GM21717 (cell line): ENCODE measurements around the gene ZBTB37.
"Not testable (repeated sequence)": the region's sequence is repeated elsewhere in the genome, so short reads cannot be mapped to it uniquely, and the experiment has no call there.

Experiments
- ATAC-seq: cut with Tn5 transposase; IDR thresholded peaks from one replicate; pipeline ENCODE4 v1.9.1; 2021; ENCODE audit warnings: mild to moderate bottlenecking, moderate library complexity; ENCODE audit not compliant: unreplicated experiment

ZBTB37 gene

GRCh38 chr1:173865468-173866164, 2.6 kb upstream of the ZBTB37 start:
- no peak for ATAC-seq

DNA sequence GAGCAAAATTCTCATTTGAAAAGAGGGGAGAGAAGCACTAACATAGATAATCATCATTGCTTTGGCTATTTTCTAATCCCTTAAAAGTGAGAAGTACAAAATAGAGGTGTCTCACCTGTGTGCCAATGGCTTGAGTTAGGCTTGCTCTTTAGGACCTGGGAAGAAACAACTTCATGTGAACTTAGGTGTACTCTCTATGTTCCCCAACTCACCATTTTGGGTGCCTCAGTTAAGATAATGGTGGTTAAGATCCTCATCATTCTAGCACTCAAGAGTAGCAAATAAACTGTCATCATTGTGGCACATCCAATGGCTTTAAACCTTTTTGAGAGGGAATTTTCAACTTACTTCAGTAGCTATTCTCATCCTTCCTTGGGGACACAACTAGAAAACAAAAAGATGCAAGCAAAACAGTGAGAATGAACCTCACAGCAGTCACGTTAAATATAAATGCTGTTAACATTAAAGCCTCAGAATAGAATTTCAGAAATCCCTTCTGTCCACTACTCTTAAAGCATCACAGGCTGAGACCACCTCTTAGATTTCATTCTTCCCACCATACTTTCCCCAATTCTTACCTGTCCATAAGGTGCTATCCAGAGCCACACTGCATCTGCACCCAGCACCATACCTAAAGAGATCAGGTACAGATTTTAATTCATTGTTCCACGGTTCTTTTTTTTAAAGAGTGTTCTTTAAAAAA, 1.6 kb upstream of the ZBTB37 start:
- no peak for ATAC-seq

GRCh38 chr1:173867141-173867752, 933 bp upstream of the ZBTB37 start:
- no peak for ATAC-seq

DNA sequence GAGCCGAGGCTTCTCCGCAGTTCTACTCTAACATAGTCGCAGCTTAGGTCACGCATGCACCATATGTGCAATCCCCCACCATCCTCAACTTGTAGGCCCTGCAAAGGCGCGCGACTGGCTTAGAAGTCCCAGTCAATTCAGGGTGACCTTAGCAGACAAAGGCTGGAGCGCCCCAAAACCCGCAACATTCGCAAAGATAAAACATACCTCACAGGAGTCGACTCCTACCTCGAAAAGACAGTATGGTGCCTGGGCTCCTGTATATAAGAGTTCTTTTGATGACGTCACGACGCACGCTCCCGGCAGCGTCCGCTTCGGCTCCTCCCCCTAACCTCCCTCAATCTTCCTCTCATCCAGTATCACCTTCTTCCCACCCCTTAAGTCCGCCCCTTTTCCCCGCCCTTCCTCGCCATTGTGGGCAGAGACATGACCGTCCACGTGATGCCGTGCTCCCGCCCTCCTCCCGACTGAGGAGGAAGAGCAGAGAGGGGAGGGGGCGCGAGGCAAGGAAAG, 371 bp upstream of the ZBTB37 start, which contains the start of gene GAS5:
GAS5 (minus strand) TSS at position 237 of the 513 bp plus-strand sequence.
- ATAC-seq, result peak; percentile 75

- ATAC-seq, result no peak
Observed at GRCh38 chr1:173869021-173869359, 810 bp downstream of the ZBTB37 start.

DNA sequence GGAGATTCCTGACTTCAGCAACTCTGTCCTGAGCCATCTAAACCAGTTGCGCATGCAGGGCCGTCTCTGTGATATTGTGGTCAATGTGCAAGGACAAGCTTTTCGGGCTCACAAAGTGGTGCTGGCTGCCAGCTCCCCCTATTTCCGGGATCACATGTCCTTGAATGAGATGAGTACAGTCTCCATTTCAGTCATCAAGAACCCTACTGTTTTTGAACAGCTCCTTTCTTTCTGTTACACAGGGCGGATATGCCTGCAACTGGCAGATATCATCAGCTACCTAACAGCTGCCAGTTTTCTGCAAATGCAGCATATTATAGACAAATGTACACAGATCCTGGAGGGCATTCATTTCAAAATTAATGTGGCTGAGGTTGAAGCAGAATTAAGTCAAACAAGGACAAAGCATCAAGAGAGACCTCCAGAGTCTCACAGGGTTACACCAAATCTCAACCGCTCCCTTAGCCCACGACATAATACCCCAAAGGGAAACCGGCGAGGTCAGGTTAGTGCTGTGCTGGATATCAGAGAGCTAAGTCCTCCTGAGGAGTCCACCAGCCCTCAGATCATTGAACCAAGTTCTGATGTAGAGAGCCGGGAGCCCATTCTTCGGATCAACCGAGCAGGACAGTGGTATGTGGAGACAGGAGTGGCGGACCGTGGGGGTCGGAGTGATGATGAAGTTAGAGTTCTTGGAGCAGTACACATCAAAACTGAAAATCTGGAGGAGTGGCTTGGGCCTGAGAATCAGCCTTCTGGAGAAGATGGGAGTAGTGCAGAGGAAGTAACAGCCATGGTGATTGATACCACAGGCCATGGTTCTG, 2.3 kb downstream of the ZBTB37 start:
- ATAC-seq, result no peak

DNA sequence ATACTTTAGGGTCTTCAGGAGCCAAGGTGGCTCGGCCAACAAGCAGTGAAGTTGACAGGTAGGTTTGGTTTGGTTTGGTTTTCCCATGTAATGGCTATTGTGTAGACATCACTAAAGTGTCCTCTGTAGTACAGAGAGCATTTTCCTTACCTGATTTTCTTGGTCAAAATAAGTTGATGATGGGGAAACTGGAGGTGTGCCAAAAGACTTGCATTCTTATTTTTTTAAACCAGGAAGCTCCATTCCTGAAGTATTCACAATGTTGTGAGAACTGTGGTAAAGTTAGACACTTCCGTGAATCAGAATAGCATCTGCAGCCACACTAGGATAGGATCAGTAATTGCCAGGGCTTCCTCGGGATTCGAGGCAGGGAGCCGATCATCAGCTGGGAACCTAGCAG, 2.9 kb downstream of the ZBTB37 start:
- no peak for ATAC-seq

- no peak for ATAC-seq
Observed at GRCh38 chr1:173871500-173871899, 3.3 kb downstream of the ZBTB37 start.

- ATAC-seq, result no peak
Observed at GRCh38 chr1:173876732-173877131, 8.6 kb downstream of the ZBTB37 start.

DNA sequence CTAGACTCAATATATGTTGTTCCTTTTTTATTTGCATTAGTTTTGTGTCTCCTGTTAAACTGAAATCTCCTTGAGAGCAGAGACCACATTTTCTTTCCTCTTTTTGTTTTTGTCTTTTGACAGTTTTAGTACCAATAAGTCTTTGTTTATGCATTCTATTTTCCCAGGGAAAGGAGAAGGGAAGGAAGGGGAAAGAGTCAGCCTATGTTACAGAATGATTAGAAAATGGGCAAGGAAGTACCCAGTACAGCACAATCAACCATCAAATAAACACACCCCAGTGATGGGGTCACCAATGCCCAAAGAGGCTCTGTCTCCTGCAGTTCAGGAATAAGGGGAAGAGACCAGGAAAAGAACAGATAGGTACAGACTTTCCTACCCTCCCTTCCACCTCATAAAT, 10.1 kb downstream of the ZBTB37 start:
- ATAC-seq, result no peak

DNA sequence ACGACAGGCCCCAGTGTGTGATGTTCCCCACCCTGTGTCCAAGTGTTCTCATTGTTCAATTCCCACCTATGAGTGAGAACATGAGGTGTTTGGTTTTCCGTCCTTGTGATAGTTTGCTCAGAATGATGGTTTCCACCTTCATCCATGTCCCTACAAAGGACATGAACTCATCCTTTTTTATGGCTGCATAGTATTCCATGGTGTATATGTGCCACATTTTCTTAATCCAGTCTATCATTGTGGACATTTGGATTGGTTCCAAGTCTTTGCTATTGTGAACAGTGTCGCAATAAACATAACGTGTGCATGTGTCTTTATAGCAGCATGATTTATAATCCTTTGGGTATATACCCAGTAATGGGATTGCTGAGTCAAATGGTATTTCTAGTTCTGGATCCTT, 12.9 kb downstream of the ZBTB37 start:
- ATAC-seq, result not testable (repeated sequence)

DNA sequence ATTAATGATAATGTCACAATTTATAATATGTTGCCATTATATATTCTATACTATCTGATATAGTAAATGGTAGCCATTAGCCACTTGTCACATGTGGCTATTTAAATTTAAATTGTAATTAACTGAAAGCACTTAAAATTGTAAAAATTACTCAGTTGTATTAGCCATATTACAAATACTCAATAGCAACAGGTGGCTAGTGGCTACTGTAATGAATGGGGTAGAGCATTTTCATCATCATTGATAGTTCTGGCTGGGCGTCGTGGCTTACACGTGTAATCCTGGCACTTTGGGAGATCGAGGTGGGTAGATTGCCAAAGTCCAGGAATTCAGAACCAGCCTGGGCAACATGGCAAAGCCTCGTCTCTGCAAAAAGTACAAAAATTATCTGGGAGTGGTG, 16.5 kb downstream of the ZBTB37 start:
- ATAC-seq, result no peak

- ATAC-seq, result no peak
Observed at GRCh38 chr1:173886746-173887611, 18.8 kb downstream of the ZBTB37 start.

- ATAC-seq, result no peak
Observed at GRCh38 chr1:173887627-173888026, 19.4 kb downstream of the ZBTB37 start.

- ATAC-seq, result no peak
Observed at GRCh38 chr1:173888749-173889148, 20.6 kb downstream of the ZBTB37 start.

DNA sequence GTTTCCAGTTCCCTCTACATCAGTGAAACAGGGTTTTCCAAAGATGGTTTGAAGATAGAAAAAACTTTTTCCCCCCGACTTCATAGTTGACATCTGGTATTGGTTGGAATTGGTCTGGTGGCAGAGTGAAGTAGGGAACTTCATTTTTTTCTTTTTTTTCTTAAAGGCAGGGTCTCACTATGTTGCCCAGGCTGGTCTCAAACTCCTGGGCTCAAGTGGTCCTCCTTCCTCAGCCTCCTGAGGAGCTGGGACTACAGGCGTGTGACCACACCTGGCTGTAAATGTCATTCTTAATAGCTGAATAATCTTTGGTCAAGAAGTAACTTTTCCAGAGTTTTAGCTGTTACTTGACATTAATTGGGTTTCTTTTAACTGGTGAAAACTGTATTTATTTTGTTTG, 21.7 kb downstream of the ZBTB37 start:
- no peak for ATAC-seq

DNA sequence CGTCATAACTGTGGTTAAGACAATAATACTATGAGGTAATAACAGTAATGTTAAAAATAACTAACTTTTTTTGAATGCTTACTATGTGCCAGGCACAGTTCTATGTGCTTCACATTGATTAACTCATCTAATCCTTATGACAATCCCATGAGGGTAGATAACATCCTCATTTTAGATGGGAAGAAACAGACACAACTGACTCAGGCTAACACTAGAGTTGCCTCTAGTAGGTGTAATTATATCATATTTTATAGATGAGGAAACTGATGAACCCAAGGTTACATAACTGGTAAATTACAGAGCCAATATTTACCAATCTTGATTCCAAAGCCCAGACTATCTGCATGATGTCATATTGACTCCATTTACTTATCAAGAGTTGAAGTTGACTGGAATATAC, 25.4 kb downstream of the ZBTB37 start:
- ATAC-seq, result no peak

DNA sequence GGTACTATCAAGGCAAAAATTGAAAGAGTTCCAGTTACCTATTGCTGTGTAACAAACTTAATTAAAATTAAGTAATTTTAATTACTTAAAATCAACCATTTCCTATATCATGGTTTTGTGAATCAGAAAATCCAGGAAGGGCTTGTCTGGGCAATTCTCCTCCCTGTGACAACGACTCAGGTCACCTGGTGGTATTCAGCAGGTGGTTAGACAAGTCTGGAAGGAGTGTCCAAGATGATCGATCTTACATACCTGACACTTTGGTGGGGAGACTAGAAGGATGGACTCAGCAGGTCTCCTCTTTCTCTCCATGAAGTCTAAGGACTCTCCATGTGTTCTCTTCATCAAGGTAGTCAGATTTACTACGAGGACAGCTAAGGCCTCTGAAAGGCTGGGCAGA, 26.0 kb downstream of the ZBTB37 start:
- no peak for ATAC-seq

GRCh38 chr1:173900427-173900826, 32.2 kb downstream of the ZBTB37 start:
- no peak for ATAC-seq

DNA sequence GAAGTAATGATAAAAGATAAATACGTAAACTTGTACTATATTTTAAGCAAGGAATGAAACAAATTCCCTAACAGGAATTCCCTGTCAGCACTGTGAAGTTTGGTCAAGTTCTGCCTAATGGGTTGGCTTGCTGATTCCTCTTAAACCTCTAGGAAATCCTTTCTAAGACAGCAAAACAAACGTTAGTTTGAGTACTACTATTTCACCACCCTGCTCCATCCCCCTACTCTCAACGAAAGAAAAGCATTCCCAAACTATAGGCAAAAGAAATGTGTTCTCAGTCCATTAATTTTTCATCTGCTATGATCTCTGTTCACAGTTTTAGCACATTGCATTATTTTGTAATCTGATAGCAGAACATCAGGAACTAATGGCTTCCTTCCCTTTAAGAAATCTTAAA, 32.8 kb downstream of the ZBTB37 start:
- ATAC-seq, result no peak
